Kidney epithelial cell (primary cell): ENCODE results near the gene SESN2. TPM values are rescaled to one million over a fixed set of nuclear protein-coding genes. Genes with fewer than 3 reads are reported as not detected.

ENCODE experiments used
- DNase-seq: peaks from one replicate; pipeline ENCODE4 v3.0.0-alpha.2; 2010; ENCODE audit warnings: low read depth
- H3K27me3 ChIP-seq: 2 replicates; pipeline ENCODE4 v1.6.0; 2011; ENCODE audit warnings: low read length; ENCODE audit not compliant: control insufficient read depth, insufficient read depth
- H3K36me3 ChIP-seq: 2 replicates; pipeline ENCODE4 v1.5.1; 2011; ENCODE audit warnings: low read length; ENCODE audit not compliant: control insufficient read depth, insufficient read depth
- H3K4me3 ChIP-seq: 2 replicates; pipeline ENCODE4 v1.5.1; 2011; ENCODE audit warnings: low read depth, mild to moderate bottlenecking, control low read depth, low read length
- total RNA-seq: library from RNA; depleted of rRNA; stranded (reverse); fragments of >200 nt; gene quantifications from 2 replicates; pipeline ENCODE4 v1.2.3, GENCODE V29; 2015
- TF ChIP-seq, protein P1 (sequence below): IDR thresholded peaks from 2 replicates; pipeline ENCODE4 v1.5.1; 2011; ENCODE audit warnings: mild to moderate bottlenecking, moderate library complexity, low read length, control low read depth, inconsistent platforms; ENCODE audit not compliant: insufficient read depth, poor library complexity, severe bottlenecking

The SESN2 gene
- total RNA-seq, 1 donor from 2014 or later = 121 TPM

DNA sequence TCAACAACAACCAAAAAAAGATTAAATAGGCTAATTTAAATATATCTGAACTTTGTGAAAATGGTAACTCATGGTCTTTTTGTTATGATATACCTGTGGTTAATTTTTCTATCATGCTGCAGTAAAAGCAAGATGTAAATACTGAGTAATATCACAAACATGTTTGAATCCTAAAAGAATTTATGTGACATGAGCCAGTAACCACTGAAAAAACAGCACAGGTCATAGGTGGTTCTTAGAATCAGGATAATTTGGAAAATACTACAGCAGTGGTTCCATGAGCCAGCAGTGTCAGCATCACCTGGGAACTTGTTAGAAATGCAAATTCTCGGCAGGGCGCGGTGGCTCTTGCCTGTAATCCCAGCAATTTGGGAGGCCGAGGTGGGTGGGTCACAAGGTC is 19.3 kb upstream of the SESN2 start:
- H3K27me3 ChIP-seq = no peaks in the 10 kb centered on the region
- no peaks in the 10 kb centered on the region for H3K36me3 ChIP-seq
- H3K4me3 ChIP-seq = no peak overlapping the region
- DNase-seq = no peak
- TF ChIP-seq, protein P1, sequence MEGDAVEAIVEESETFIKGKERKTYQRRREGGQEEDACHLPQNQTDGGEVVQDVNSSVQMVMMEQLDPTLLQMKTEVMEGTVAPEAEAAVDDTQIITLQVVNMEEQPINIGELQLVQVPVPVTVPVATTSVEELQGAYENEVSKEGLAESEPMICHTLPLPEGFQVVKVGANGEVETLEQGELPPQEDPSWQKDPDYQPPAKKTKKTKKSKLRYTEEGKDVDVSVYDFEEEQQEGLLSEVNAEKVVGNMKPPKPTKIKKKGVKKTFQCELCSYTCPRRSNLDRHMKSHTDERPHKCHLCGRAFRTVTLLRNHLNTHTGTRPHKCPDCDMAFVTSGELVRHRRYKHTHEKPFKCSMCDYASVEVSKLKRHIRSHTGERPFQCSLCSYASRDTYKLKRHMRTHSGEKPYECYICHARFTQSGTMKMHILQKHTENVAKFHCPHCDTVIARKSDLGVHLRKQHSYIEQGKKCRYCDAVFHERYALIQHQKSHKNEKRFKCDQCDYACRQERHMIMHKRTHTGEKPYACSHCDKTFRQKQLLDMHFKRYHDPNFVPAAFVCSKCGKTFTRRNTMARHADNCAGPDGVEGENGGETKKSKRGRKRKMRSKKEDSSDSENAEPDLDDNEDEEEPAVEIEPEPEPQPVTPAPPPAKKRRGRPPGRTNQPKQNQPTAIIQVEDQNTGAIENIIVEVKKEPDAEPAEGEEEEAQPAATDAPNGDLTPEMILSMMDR = no peak

DNA sequence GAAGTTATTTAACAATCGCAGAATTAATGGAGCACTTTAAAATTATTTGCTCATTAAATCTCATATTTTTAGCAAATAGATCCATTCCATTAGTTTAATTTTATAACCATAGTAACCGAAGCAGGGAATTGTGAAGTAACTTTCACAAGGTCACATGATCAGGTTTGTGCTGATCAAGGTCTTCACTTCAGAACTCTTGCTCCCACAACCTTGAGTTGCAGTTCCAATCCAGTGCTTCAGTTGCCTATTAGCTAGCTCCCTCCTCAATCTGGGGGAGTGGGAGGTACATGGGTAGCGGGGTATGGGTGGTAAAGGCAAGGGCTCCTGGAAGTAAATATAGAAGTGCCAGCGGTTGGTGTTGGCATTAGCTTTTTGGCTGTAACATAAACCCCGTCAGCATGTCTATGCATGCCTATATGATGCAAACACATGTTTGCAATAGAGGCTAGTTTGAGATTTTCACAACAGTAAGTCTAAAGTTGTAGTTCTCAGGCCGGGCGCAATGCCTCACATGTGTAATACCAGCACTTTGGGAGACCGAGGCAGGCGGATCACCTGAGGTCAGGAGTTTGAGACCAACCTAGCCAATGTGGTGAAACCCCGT is 17.6 kb upstream of the SESN2 start:
- H3K27me3 ChIP-seq = no peaks in the 10 kb centered on the region
- no peaks in the 10 kb centered on the region for H3K36me3 ChIP-seq
- no peak overlapping the region for H3K4me3 ChIP-seq
- DNase-seq = no peak
- TF ChIP-seq, protein P1 = no peak

DNA sequence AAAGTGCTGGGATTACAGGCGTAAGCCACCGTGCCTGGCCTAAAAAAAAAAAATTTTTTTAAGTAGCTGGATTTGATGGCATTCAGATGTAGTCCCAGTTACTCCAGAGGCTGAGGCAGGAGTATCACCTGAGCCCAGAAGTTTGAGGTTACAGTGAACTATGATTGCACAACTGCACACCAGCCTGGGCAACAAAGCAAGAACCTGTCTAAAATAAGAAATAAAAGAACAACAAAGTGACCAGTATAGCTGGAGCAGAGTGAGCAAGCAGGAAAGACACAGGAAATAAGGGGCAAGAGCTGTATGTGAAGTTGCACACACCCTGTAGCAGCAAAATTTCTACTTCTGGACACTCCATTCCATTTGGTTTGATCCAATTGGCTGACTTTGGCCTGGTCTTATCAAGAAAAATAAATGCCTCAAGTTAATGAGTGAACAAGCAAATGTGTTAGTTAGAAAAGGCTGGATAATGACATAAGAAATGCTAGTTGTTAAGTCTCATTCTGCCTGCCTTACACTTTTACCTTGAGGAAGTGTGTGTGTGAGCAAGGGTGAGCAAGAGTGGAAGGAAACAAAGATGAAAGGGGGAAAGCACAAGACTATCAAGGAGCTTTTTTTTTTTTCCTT is 15.5 kb upstream of the SESN2 start:
- TF ChIP-seq, protein P1 = no peak
- no peaks in the 10 kb centered on the region for H3K27me3 ChIP-seq
- H3K4me3 ChIP-seq = no peak overlapping the region
- DNase-seq = no peak
- H3K36me3 ChIP-seq = no peaks in the 10 kb centered on the region

DNA sequence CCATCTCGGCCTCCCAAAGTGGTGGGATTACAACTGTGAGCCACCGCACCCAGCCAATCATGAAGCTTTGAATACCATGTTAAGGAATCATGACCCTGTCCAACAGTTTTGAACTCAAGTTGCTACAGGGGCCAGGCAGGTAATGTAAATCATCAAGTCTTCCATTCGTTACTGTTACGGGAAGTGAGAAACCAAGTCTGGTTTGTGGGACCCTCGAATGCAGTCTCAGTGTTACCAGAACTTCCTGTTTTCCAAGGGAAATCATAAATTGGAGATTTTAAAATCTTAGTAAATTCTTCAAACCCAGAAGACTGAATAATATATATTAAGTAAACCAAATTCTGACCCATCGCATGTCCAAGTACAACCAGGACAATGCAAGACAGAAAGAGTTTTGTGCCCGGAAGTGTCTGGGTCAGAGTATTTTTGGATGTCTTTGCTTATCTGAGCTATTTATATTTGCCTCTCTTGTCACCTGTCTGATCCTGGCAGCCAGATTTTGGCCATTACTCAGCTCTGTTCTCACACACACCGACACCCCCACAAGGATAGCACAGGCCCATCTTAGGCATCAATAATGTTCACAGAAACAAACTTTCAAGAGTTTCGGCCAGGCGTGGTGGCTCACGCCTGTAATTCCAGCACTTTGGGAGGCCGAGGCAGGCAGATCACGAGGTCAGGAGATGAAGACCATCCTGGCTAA is 14.6 kb upstream of the SESN2 start:
- DNase-seq = no peak
- Histone ChIP-seq H3K4me3 (no peak overlapping the region), H3K36me3 (no peaks in the 10 kb centered on the region), H3K27me3 (no peaks in the 10 kb centered on the region)
- TF ChIP-seq, protein P1 = no peak

DNA sequence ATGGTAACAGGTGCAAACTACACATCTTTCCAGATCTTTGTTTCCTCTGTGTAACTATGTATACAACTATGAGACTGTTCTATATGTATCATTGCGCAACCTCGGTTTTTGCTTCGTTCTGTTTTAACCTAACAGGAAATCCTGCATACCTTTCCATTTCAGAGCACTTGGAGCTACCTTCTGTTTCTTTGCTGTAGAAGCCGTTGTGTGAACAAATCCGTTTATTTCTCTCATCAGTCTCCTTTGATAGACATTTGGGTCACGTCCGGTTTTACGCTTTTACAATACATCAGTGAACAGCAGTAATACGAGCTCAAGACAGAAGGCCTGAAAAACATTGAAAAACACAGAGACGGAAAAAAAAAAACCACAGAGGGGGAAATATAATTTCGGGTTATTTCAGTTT is 12.9 kb upstream of the SESN2 start:
- Histone ChIP-seq H3K4me3 (peak overlapping the region; percentile 26), H3K27me3 (no peaks in the 10 kb centered on the region), H3K36me3 (no peaks in the 10 kb centered on the region)
- TF ChIP-seq, protein P1 = no peak
- no peak for DNase-seq
